Rectal smooth muscle tissue (tissue), 1 donor: Measurements from ENCODE around the gene TEX48.

Source experiments
- H3K27ac ChIP-seq: one replicate; pipeline ENCODE4 v1.7.0; 2013; ENCODE audit warnings: low read depth, low read length, inconsistent platforms
- H3K27me3 ChIP-seq: one replicate; pipeline ENCODE4 v1.7.0; 2013; ENCODE audit warnings: low read length; ENCODE audit not compliant: control insufficient read depth, insufficient read depth
- H3K36me3 ChIP-seq: one replicate; pipeline ENCODE4 v1.7.0; 2013; ENCODE audit warnings: low read length; ENCODE audit not compliant: control insufficient read depth, insufficient read depth
- H3K4me1 ChIP-seq: one replicate; pipeline ENCODE4 v1.7.0; 2013; ENCODE audit warnings: low read length; ENCODE audit not compliant: control insufficient read depth, insufficient read depth
- H3K4me3 ChIP-seq: one replicate; pipeline ENCODE4 v1.7.0; 2013; ENCODE audit warnings: low read length
- H3K9ac ChIP-seq: one replicate; pipeline ENCODE4 v1.7.0; 2013; ENCODE audit warnings: low read length

Gene TEX48

GRCh38 chr9:114717908-114718486 is 36.0 kb upstream of the TEX48 start:
- no peaks in the 10 kb centered on the region for H3K4me1 ChIP-seq
- H3K4me3 ChIP-seq = no peak overlapping the region
- no peak overlapping the region for H3K27ac ChIP-seq
- no peaks in the 10 kb centered on the region for H3K27me3 ChIP-seq
- no peaks in the 10 kb centered on the region for H3K36me3 ChIP-seq
- H3K9ac ChIP-seq = no peak overlapping the region

GRCh38 chr9:114709636-114710035 is 27.6 kb upstream of the TEX48 start:
- H3K27me3 ChIP-seq = no peaks in the 10 kb centered on the region
- no peaks in the 10 kb centered on the region for H3K4me1 ChIP-seq
- no peak overlapping the region for H3K27ac ChIP-seq
- H3K9ac ChIP-seq = no peak overlapping the region
- H3K4me3 ChIP-seq = no peak overlapping the region
- no peaks in the 10 kb centered on the region for H3K36me3 ChIP-seq

- Histone ChIP-seq H3K4me1 (no peaks in the 10 kb centered on the region), H3K27ac (no peak overlapping the region), H3K9ac (no peak overlapping the region), H3K4me3 (no peak overlapping the region), H3K36me3 (no peaks in the 10 kb centered on the region), H3K27me3 (no peaks in the 10 kb centered on the region)
Measured at GRCh38 chr9:114706711-114707110, 24.7 kb upstream of the TEX48 start.

GRCh38 chr9:114701988-114702387 is 20.0 kb upstream of the TEX48 start:
- Histone ChIP-seq H3K27me3 (no peaks in the 10 kb centered on the region), H3K27ac (no peak overlapping the region), H3K4me1 (no peaks in the 10 kb centered on the region), H3K36me3 (no peaks in the 10 kb centered on the region), H3K9ac (no peak overlapping the region), H3K4me3 (no peak overlapping the region)

- Histone ChIP-seq H3K9ac (no peak overlapping the region), H3K36me3 (no peaks in the 10 kb centered on the region), H3K4me3 (no peak overlapping the region), H3K4me1 (no peaks in the 10 kb centered on the region), H3K27ac (no peak overlapping the region), H3K27me3 (no peaks in the 10 kb centered on the region)
Measured at GRCh38 chr9:114697951-114698351, 16.0 kb upstream of the TEX48 start.

GRCh38 chr9:114696814-114697544 is 15.0 kb upstream of the TEX48 start:
- no peaks in the 10 kb centered on the region for H3K27me3 ChIP-seq
- H3K36me3 ChIP-seq = no peaks in the 10 kb centered on the region
- H3K27ac ChIP-seq = no peak overlapping the region
- no peak overlapping the region for H3K9ac ChIP-seq
- no peak overlapping the region for H3K4me3 ChIP-seq
- H3K4me1 ChIP-seq = no peaks in the 10 kb centered on the region

GRCh38 chr9:114695948-114696347 is 14.0 kb upstream of the TEX48 start:
- H3K27ac ChIP-seq = no peak overlapping the region
- no peaks in the 10 kb centered on the region for H3K36me3 ChIP-seq
- H3K9ac ChIP-seq = no peak overlapping the region
- H3K27me3 ChIP-seq = no peaks in the 10 kb centered on the region
- H3K4me3 ChIP-seq = no peak overlapping the region
- no peaks in the 10 kb centered on the region for H3K4me1 ChIP-seq

GRCh38 chr9:114694719-114695269 is 12.8 kb upstream of the TEX48 start:
- Histone ChIP-seq H3K27me3 (no peaks in the 10 kb centered on the region), H3K4me1 (no peaks in the 10 kb centered on the region)

GRCh38 chr9:114694146-114694545 is 12.2 kb upstream of the TEX48 start:
- no peaks in the 10 kb centered on the region for H3K27me3 ChIP-seq
- no peak overlapping the region for H3K27ac ChIP-seq
- H3K4me3 ChIP-seq = no peak overlapping the region
- no peaks in the 10 kb centered on the region for H3K4me1 ChIP-seq
- H3K9ac ChIP-seq = no peak overlapping the region
- no peaks in the 10 kb centered on the region for H3K36me3 ChIP-seq

More at GRCh38 chr9:114694719-114695269, 12.8 kb upstream of the TEX48 start:
- Histone ChIP-seq H3K9ac (no peak overlapping the region), H3K4me3 (no peak overlapping the region), H3K27ac (no peak overlapping the region), H3K36me3 (no peaks in the 10 kb centered on the region)

GRCh38 chr9:114693248-114693855 is 11.4 kb upstream of the TEX48 start:
- Histone ChIP-seq H3K4me1 (no peaks in the 10 kb centered on the region), H3K4me3 (no peak overlapping the region), H3K27ac (no peak overlapping the region), H3K27me3 (no peaks in the 10 kb centered on the region), H3K36me3 (no peaks in the 10 kb centered on the region), H3K9ac (no peak overlapping the region)

- Histone ChIP-seq H3K27ac (no peak overlapping the region), H3K4me3 (no peak overlapping the region), H3K36me3 (no peaks in the 10 kb centered on the region), H3K4me1 (no peaks in the 10 kb centered on the region), H3K27me3 (no peaks in the 10 kb centered on the region), H3K9ac (no peak overlapping the region)
Measured at GRCh38 chr9:114691956-114692295, 9.9 kb upstream of the TEX48 start.

- no peaks in the 10 kb centered on the region for H3K4me1 ChIP-seq
- no peaks in the 10 kb centered on the region for H3K36me3 ChIP-seq
- H3K9ac ChIP-seq = no peak overlapping the region
- no peak overlapping the region for H3K4me3 ChIP-seq
- no peak overlapping the region for H3K27ac ChIP-seq
- H3K27me3 ChIP-seq = no peaks in the 10 kb centered on the region
Measured at GRCh38 chr9:114691046-114691955, 9.3 kb upstream of the TEX48 start.
